Mucosa of stomach (tissue), 1 donor: ENCODE data around the gene AP3S2.

ENCODE experiments used
- H3K27me3 ChIP-seq: one replicate; pipeline ENCODE4 v1.7.0; 2013; ENCODE audit warnings: mild to moderate bottlenecking, low read length; ENCODE audit not compliant: control insufficient read depth, insufficient read depth
- H3K36me3 ChIP-seq: one replicate; pipeline ENCODE4 v1.7.0; 2013; ENCODE audit warnings: low read length; ENCODE audit not compliant: control insufficient read depth, insufficient read depth
- H3K4me1 ChIP-seq: one replicate; pipeline ENCODE4 v1.7.0; 2013; ENCODE audit warnings: mild to moderate bottlenecking, low read length; ENCODE audit not compliant: control insufficient read depth, insufficient read depth
- H3K4me3 ChIP-seq: one replicate; pipeline ENCODE4 v1.7.0; 2013; ENCODE audit warnings: low read length
- H3K9ac ChIP-seq: one replicate; pipeline ENCODE4 v1.7.0; 2013; ENCODE audit warnings: mild to moderate bottlenecking, low read length, moderate library complexity
- H3K9me3 ChIP-seq: one replicate; pipeline ENCODE4 v1.7.0; 2013; ENCODE audit warnings: mild to moderate bottlenecking, low read length, moderate library complexity; ENCODE audit not compliant: control insufficient read depth
- donor health status: Pancreatic carcinoma.

The AP3S2 gene

GRCh38 chr15:89805241-89806209 lies 88.3 kb downstream of the AP3S2 start:
- H3K9ac ChIP-seq = no peak overlapping the region
- no peaks in the 10 kb centered on the region for H3K27me3 ChIP-seq
- H3K36me3 ChIP-seq = no peaks in the 10 kb centered on the region
- no peaks in the 10 kb centered on the region for H3K4me1 ChIP-seq
- H3K4me3 ChIP-seq = no peak overlapping the region
- no peaks in the 10 kb centered on the region for H3K9me3 ChIP-seq

GRCh38 chr15:89803941-89804800 lies 89.6 kb downstream of the AP3S2 start:
- no peaks in the 10 kb centered on the region for H3K36me3 ChIP-seq
- H3K9me3 ChIP-seq = no peaks in the 10 kb centered on the region
- no peaks in the 10 kb centered on the region for H3K27me3 ChIP-seq
- no peaks in the 10 kb centered on the region for H3K4me1 ChIP-seq
- H3K4me3 ChIP-seq = no peak overlapping the region
- H3K9ac ChIP-seq = no peak overlapping the region

GRCh38 chr15:89802986-89803824 lies 90.6 kb downstream of the AP3S2 start:
- no peaks in the 10 kb centered on the region for H3K9me3 ChIP-seq
- no peak overlapping the region for H3K4me3 ChIP-seq
- H3K27me3 ChIP-seq = no peaks in the 10 kb centered on the region
- H3K36me3 ChIP-seq = no peaks in the 10 kb centered on the region
- no peaks in the 10 kb centered on the region for H3K4me1 ChIP-seq
- no peak overlapping the region for H3K9ac ChIP-seq

- H3K9me3 ChIP-seq = no peaks in the 10 kb centered on the region
- H3K4me3 ChIP-seq = no peak overlapping the region
- H3K27me3 ChIP-seq = no peaks in the 10 kb centered on the region
- no peaks in the 10 kb centered on the region for H3K36me3 ChIP-seq
- H3K4me1 ChIP-seq = no peaks in the 10 kb centered on the region
- no peak overlapping the region for H3K9ac ChIP-seq
Measured at GRCh38 chr15:89802231-89802928, 91.4 kb downstream of the AP3S2 start.

GRCh38 chr15:89801471-89802195 lies 92.2 kb downstream of the AP3S2 start:
- H3K9ac ChIP-seq = no peak overlapping the region
- H3K9me3 ChIP-seq = no peaks in the 10 kb centered on the region
- no peak overlapping the region for H3K4me3 ChIP-seq
- H3K36me3 ChIP-seq = no peaks in the 10 kb centered on the region
- H3K4me1 ChIP-seq = no peaks in the 10 kb centered on the region
- no peaks in the 10 kb centered on the region for H3K27me3 ChIP-seq

GRCh38 chr15:89799918-89800498 lies 93.8 kb downstream of the AP3S2 start:
- Histone ChIP-seq H3K4me3 (no peak overlapping the region), H3K27me3 (no peaks in the 10 kb centered on the region), H3K36me3 (no peaks in the 10 kb centered on the region), H3K4me1 (no peaks in the 10 kb centered on the region), H3K9me3 (no peaks in the 10 kb centered on the region), H3K9ac (no peak overlapping the region)

- no peaks in the 10 kb centered on the region for H3K9me3 ChIP-seq
- no peaks in the 10 kb centered on the region for H3K27me3 ChIP-seq
- H3K4me1 ChIP-seq = no peaks in the 10 kb centered on the region
- H3K4me3 ChIP-seq = no peak overlapping the region
- H3K9ac ChIP-seq = no peak overlapping the region
- H3K36me3 ChIP-seq = no peaks in the 10 kb centered on the region
Measured at GRCh38 chr15:89799011-89799911, 94.5 kb downstream of the AP3S2 start.

GRCh38 chr15:89797678-89798201 lies 96.1 kb downstream of the AP3S2 start:
- Histone ChIP-seq H3K4me3 (no peak overlapping the region), H3K9ac (no peak overlapping the region), H3K36me3 (no peaks in the 10 kb centered on the region), H3K4me1 (no peaks in the 10 kb centered on the region), H3K27me3 (no peaks in the 10 kb centered on the region), H3K9me3 (no peaks in the 10 kb centered on the region)

- Histone ChIP-seq H3K4me1 (no peaks in the 10 kb centered on the region), H3K27me3 (no peaks in the 10 kb centered on the region), H3K9me3 (no peaks in the 10 kb centered on the region), H3K4me3 (no peak overlapping the region), H3K36me3 (no peaks in the 10 kb centered on the region), H3K9ac (no peak overlapping the region)
Measured at GRCh38 chr15:89795996-89796395, 97.8 kb downstream of the AP3S2 start.
